GM15510 (cell line): ENCODE measurements around the gene MMEL1.

Experiments used
- POLR2A ChIP-seq: IDR thresholded peaks from 3 replicates; pipeline ENCODE4 v1.6.1; 2011; ENCODE audit warnings: borderline replicate concordance; ENCODE audit not compliant: insufficient read length; ENCODE audit errors: extremely low read depth

MMEL1 gene

DNA sequence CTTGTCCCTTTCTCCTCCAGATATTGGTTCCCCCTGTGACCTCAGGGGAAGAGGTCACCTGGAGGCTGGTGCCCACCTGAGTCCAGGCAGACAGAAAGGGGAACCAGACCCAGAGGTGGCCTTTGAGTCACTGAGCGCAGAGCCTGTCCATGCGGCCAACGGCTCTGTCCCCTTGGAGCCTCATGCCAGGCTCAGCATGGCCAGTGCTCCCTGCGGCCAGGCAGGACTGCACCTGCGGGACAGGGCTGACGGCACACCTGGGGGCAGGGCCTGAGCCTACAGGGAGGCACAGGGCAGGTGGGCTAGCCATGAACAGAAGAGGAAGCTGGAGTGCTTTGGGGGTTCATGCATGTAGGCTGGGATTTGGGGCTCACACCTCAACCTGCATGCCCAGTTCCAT is 74.0 kb downstream of the MMEL1 start:
- no peak for TF ChIP-seq POLR2A

DNA sequence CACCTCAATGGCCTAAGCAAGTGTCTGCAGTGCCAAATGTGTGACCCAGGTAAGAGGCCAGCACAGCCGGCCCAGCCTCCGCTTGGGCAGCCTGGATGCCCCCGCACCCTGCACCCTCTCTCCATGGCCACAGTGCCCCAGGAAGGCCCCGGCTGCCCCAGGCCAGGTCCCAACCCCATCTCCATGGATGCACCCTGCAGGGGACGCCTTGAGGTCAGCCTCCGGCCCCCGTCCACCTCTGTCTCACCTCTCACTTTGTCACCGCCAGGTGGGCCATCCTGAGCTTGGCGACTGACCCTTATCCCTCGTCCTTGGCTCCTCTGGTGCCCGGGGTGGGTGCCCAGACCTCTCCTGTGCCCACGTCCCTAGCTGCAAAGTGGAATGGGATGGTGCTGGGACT is 74.4 kb downstream of the MMEL1 start:
- no peak for TF ChIP-seq POLR2A

DNA sequence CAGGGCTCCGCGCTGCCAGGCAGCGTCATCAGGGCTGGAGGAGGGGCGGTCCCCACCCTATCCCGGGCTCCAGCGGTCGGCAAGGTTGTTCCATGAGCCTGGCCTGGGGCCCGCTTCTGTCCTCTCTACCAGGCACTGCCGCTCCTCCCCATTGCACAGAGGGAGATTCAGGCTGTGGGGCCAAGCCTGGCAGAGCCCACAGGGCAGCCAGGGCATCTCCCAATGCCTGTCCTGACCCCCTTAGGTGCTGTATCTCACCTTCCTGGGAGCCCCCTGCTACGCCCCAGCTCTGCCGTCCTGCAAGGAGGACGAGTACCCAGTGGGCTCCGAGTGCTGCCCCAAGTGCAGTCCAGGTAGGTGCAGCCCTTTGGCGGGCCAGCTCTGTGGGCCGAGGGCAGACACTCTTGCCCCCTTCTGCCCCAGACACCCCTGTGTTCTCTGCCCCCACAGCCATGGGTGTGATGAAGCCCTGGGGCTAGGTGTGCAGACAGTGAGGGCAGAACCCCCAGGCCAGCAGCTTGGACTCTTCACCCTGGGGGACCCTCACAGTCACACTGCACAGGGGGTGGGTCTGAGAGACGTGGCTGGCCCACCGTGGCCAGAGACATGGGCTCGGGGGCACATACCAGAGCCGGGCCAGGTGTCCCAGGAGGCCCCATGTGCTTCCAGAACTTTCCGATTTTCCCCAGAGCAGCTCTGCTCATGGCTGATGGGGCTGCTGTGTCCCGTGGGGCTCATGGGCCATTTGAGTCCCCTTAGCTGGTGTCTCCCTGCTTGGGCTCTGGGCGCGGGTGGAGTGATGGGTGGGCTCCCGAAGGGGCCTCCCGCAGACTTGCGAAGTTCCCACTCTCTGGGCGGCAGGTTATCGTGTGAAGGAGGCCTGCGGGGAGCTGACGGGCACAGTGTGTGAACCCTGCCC is 75.1 kb downstream of the MMEL1 start:
- TF ChIP-seq POLR2A: no peak

DNA sequence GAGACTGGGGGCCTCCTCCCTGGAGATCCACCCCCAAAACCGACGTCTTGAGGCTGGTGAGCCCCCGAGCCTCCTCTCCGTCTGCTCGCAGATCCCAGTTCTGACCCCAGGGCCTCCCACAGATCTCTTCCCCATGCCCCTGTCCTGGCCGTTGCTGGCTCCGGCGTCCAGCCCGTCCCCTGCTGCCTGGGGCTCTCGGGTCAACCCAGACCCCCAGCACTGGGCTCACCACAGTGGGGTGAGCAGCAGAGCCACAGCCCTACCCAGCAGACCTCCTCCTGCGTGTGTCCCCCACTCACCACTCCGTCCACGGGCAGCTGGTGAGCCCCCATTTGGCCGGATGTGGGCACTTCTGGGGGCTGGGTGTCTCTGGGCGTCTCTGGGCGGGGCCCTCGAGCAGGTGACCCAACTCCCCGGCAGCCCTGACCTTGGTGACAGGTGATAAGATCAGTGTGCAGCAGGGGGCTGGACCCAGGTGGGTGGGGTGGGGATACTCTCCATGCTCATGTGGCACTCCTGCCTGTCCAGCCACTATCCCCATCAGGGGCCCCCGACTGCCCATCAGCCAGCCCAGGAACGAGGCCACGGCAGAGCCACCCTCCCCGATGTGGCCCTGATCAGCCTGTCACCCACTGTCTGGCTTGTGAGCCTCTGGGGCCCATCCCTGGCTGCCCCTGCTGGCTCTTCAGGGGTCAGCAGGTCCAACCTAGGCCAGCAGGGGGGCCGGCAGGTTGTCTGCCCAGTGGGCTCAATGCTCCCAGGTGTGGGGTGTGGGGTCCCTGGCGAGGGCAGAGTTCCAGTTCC is 75.9 kb downstream of the MMEL1 start:
- peak; percentile 48 for TF ChIP-seq POLR2A

DNA sequence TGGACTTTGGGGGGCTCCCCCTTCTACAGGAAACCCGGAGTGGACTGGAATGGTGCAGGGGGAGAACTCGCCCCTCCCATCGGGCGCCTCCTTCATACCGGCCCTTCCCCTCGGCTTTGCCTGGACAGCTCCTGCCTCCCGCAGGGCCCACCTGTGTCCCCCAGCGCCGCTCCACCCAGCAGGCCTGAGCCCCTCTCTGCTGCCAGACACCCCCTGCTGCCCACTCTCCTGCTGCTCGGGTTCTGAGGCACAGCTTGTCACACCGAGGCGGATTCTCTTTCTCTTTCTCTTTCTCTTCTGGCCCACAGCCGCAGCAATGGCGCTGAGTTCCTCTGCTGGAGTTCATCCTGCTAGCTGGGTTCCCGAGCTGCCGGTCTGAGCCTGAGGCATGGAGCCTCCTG is 76.5 kb downstream of the MMEL1 start, which contains the start of gene TNFRSF14:
TSS of gene TNFRSF14 (plus strand) at position 95 of the 401 bp plus-strand sequence. CDS start at position 389, 294 bp downstream.
- peak; percentile 54 for TF ChIP-seq POLR2A

DNA sequence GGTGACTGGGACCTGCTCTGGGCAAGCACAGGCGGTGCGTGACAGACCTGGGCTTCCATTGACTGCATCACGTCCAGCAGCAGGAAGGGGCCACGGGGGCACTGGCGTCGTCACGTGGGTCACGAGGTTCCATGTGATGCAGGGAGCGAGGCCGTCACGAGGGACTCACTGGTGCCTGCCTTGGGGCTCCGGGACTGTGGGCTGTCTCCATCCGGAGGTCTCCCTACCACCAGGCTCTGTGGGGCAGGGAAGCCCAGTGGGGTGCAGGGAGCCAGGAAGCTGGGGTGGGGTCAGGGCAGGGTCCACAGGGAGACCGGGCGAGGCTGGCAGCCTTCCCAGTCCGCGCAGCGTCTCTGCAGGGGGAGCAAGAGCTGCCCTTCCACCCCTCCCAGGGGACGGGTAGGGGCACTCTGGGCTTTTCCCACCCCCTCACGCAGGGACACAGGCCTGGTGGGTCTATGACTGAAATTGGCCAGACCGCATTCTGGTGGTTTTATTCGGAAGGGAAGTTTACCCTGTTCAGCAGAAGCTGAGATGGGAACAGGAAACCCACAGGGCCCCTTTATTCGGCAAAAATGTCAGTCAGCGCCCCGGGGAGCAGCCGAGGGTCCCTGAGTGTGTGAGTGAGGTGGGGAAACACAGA is 77.1 kb downstream of the MMEL1 start:
- peak; percentile 54 for TF ChIP-seq POLR2A

DNA sequence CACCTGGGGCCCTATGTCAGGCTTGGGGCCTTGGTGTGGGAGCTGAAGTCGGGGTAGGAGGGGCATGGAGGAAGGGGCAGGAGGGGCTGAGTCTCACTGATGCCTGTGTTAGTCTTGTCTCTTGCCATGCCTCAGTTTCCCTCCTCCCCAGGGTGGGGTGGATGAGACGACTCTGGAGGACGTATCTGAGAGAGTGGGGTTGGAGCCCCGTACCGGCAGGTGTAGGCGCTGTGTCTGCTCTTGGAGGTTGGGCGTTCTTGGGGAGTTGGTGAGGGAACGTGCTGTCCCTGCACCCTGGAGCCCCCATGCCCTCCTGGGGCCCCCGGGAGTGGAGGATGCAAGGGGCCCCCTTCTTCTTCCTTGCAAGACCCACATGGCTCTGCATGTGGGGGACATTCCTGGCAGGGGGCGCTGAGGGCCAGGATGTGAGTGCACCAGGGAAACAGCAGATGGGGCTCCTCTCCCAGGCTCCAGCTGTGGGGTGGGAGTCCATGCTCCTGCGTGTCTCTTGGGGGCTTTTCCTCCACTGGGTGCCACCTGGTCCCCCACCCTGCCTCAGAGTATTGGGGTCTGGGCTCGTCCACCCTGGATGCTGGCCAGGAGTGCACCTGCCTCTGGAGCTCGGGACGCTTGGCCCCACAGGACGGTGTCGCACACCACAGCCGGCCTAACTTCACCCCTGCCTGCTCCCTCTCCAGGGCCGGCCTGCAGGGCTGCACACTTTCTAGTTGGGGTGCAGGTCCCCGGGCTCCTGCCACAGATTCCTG is 78.0 kb downstream of the MMEL1 start:
- no peak for TF ChIP-seq POLR2A

DNA sequence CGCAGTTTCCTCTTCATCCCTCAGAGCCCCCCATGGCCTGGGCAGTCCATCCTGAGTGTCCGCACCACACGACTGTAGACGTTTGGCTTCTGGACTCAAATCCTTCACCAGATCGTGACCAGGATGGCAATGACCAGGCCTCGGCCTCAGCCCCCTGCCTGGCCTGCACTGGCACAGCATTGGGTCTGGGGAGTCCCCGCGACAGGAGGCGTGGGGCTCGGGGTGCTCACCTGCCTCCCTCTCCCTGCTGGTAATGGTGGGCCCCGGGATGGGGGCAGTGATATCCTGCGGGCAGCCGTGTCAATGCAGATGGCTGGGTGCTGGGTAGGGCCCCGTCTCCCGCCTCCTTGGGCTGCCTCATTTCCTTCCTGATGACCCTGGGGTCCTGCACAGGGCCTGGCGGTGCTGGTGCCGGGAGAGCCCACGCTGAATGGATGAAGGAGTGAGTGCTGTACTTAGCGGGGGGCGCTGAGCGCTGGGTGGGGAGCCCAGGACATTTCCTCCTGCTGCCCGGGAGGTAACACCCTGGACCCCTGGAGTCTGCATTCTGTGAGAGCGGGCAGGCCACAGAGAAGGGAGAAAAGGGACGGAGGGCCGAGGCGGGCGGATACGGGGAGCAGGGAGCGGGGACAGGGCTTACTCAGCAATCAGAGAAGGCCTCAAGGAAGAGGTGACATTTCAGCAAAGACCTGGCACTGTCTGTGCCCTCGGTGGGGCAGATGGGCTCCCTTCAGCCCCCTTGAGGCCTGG is 78.8 kb downstream of the MMEL1 start:
- no peak for TF ChIP-seq POLR2A

DNA sequence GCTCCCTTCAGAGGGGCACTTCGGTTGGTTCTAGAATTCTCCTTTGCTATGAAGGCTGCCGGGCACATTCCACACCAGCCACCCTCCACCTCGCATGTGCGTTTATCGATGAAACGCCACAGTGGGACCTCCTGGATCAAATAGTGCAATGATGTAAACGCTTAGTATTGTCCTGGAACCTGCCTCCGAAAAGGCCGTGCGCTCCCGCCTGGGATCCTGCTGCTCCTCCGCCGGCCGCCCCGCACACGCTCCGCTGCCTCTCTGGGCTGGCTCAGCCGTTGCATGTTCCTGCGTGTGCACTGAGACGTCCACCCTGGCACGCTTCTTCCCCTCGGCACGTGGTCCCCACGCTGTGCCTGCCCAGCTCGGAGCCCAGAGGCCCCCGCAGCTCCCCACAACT is 80.6 kb downstream of the MMEL1 start:
- no peak for TF ChIP-seq POLR2A

DNA sequence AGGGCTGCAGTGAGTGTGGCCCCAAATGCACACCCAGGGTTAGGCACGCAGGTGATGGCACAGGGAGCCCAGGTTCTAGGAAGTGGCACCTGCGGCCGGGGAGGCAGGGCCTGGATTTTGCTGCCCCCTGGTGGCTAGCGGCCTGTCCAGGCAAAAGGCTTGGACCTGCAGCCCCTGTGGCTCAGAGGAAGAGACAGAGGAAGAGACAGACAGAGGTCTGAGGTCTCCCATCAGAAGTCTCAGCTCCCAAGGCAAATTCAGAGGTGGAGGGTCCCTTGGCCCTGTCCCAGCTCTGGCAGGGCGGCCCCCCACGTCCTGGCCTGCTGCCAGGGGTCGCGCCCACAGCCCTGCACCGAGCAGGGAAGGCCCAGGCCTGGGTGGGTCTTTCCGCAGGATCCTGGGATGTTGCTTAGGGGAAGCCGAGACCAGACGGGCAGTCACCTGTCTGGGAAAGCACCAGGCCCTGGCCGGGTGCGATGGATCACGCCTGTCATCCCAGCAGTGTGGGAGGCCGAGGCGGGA is 84.7 kb downstream of the MMEL1 start:
- peak; percentile 24 for TF ChIP-seq POLR2A

DNA sequence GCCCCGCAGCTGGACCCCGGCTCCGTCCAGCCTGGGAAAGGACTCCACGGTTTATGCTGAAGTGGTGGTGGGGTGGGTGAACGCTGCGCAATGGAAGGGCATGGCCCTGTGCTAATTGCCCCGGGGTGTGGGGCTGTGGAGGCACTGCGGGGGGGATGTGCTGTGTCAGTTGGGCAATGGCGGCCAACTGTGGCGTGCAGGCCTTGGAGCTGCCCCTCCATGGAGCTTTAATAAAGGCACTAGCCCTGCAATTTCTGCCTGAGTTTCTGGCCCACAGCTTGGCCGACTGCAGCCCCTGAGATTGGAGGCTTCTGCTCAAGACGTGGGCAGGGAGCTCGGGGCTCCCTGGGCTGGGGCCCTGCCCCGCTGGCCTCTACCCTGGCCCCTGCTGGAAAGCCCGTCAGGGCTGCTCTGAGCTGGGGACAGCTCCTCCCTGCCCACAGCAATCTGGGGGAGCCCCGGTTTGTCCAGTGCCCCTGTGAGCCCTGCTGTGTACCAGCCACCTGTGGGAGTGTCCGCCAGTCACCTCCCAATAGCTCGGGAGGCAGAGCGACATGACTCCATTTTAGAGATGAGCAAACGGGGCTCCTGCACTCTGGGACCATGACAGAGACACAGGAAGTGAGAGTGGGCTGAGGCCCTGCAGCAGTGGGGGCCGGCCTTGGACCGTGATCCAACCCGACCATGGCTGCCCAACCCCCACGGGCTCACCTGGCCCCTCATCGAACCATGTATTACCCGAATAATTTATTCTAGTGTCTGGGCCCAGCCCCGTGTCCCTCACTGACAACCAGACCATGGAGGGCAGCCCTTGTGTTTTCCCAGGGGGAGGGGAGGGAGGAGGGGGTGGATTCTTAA is 85.4 kb downstream of the MMEL1 start:
- peak; percentile 32 for TF ChIP-seq POLR2A

DNA sequence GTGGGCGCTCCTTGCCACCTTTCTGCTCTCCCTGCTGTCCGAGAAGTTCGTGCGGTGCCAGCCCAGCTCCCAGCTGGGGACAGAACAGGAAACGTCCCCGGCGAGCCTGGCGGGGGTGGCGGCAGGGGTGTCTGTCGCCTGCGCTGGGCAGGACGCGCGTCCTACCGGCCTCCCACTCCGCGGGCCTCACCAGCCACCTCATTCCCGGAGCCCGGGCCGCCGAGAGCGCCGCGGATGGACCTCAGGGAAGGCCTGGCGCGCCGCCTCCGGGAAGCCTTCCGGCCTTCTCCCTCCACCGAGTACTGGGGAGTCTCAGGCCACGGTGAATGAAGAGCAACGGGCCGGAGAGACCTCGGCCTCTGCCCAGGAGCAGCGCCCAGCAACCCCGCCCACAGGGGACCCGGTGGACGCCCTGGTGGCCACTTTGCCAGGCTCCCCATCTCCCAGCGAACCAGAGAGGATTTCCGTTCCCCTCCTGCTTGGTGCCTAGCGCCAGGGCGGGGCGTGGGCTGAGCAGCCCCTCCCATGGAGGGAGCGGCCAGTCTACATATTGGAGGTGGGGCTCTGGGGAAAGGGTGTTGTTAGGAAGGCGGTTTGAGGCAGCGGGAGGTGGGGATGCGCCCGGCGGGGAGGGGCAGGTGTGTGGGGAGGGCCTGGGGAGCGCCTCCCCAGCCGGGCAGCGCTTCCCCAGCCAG is 86.2 kb downstream of the MMEL1 start:
- peak; percentile 52 for TF ChIP-seq POLR2A
